ENCODE data around the gene POLRMT.
A peak's percentile ranks its signal among the peaks of the same experiment; 100 is the strongest.

Gene POLRMT

GRCh38 chr19:573519-573825 is 59.9 kb downstream of the POLRMT start:
- no peak for DNase-seq (ENCODE audit: extremely low read depth, low read depth)
- TF ChIP-seq CTCF (IDR thresholded peaks at IDR 0.05; ENCODE audit: low read depth, low read length): no peak

- no peak for DNase-seq (ENCODE audit: extremely low read depth, low read depth)
- TF ChIP-seq CTCF (IDR thresholded peaks at IDR 0.05; ENCODE audit: low read depth, low read length): no peak
Measured at GRCh38 chr19:572743-573518, 60.4 kb downstream of the POLRMT start.

GRCh38 chr19:572140-572742 is 61.1 kb downstream of the POLRMT start, which contains the start of gene BSG:
Gene BSG, plus strand, starts transcription at chr19:572596. Its CDS starts 39 bp downstream, at chr19:572635.
- DNase-seq (ENCODE audit: extremely low read depth, low read depth): peak; percentile 93
- TF ChIP-seq CTCF (IDR thresholded peaks at IDR 0.05; ENCODE audit: low read depth, low read length): no peak

GRCh38 chr19:571566-571974 is 61.8 kb downstream of the POLRMT start:
- no peak for DNase-seq (ENCODE audit: extremely low read depth, low read depth)
- no peak for TF ChIP-seq CTCF (IDR thresholded peaks at IDR 0.05; ENCODE audit: low read depth, low read length)

GRCh38 chr19:570937-571565 is 62.3 kb downstream of the POLRMT start:
- DNase-seq (ENCODE audit: extremely low read depth, low read depth): no peak

GRCh38 chr19:570251-570686 is 63.1 kb downstream of the POLRMT start:
- no peak for TF ChIP-seq CTCF (IDR thresholded peaks at IDR 0.05; ENCODE audit: low read depth, low read length)
- no peak for DNase-seq (ENCODE audit: extremely low read depth, low read depth)

More at GRCh38 chr19:570937-571565, 62.3 kb downstream of the POLRMT start:
- no peak for TF ChIP-seq CTCF (IDR thresholded peaks at IDR 0.05; ENCODE audit: low read depth, low read length)

All from AG09319 (cell line).